Muscle layer of duodenum (tissue), 2 donors: ENCODE measurements around the gene ST3GAL2.
A peak's percentile ranks its signal among the peaks of the same experiment; 100 is the strongest.

Experiments used
- H3K27ac ChIP-seq: one replicate; pipeline ENCODE4 v1.7.0; 2013; ENCODE audit warnings: mild to moderate bottlenecking, low read length
- H3K27me3 ChIP-seq: one replicate; pipeline ENCODE4 v1.7.0; 2013; ENCODE audit warnings: low read depth, mild to moderate bottlenecking, control low read depth, low read length
- H3K36me3 ChIP-seq, 2 donors: one replicate each; pipeline ENCODE4 v1.7.0; 2013; ENCODE audit warnings: low read length in 2 of 2, control low read depth in 1 of 2, mild to moderate bottlenecking in 1 of 2; ENCODE audit not compliant: insufficient read depth in 2 of 2, control insufficient read depth in 1 of 2
- H3K4me1 ChIP-seq, 2 donors: one replicate each; pipeline ENCODE4 v1.7.0; 2013; ENCODE audit warnings: low read length in 2 of 2, mild to moderate bottlenecking in 2 of 2, control low read depth in 1 of 2, moderate library complexity in 1 of 2; ENCODE audit not compliant: insufficient read depth in 2 of 2, control insufficient read depth in 1 of 2
- H3K4me3 ChIP-seq, 2 donors: one replicate each; pipeline ENCODE4 v1.7.0; 2013; ENCODE audit warnings: low read length in 2 of 2, low read depth in 1 of 2, mild to moderate bottlenecking in 1 of 2
- H3K9me3 ChIP-seq, 2 donors: one replicate each; pipeline ENCODE4 v1.7.0; 2013; ENCODE audit warnings: low read length in 2 of 2, control low read depth in 1 of 2, mild to moderate bottlenecking in 1 of 2; ENCODE audit not compliant: control insufficient read depth in 1 of 2
- donor health status: healthy.

The ST3GAL2 gene

GRCh38 chr16:70438969-70439862 lies at the start of gene ST3GAL2:
Gene ST3GAL2, minus strand, starts transcription at chr16:70439100. Its CDS starts 40,570 bp downstream, at chr16:70398530.
- Histone ChIP-seq H3K9me3 (no peaks in the 10 kb centered on the region), H3K36me3 (peaks cover 0 to 4% of the 10 kb centered on the region in 2 donors), H3K4me1 (peaks cover 8 to 26% of the 10 kb centered on the region in 2 donors), H3K27me3 (no peaks in the 10 kb centered on the region), H3K4me3 (peak within 1 kb of the TSS; percentile 83 to 84), H3K27ac (peak within 1 kb of the TSS; percentile 60)

- H3K4me3 ChIP-seq = no peak overlapping the region
- H3K27ac ChIP-seq = no peak overlapping the region
- H3K36me3 ChIP-seq = peaks cover 36 to 39% of the 10 kb centered on the region in 2 donors
- no peaks in the 10 kb centered on the region for H3K9me3 ChIP-seq
- no peaks in the 10 kb centered on the region for H3K4me1 ChIP-seq
- H3K27me3 ChIP-seq = no peaks in the 10 kb centered on the region
These were observed 46.0 kb upstream of the ST3GAL2 start for GRCh38 chr16:70484867-70485266.

- no peak overlapping the region for H3K27ac ChIP-seq
- H3K27me3 ChIP-seq = no peaks in the 10 kb centered on the region
- no peaks in the 10 kb centered on the region for H3K9me3 ChIP-seq
- H3K4me3 ChIP-seq = no peak overlapping the region
- no peaks in the 10 kb centered on the region for H3K4me1 ChIP-seq
- peaks cover 45 to 53% of the 10 kb centered on the region in 2 donors for H3K36me3 ChIP-seq
These were observed 44.5 kb upstream of the ST3GAL2 start for GRCh38 chr16:70483426-70483825.

- peaks cover 45 to 61% of the 10 kb centered on the region in 2 donors for H3K36me3 ChIP-seq
These were observed 43.7 kb upstream of the ST3GAL2 start for GRCh38 chr16:70482624-70483023.

GRCh38 chr16:70481929-70482536 lies 43.1 kb upstream of the ST3GAL2 start:
- no peaks in the 10 kb centered on the region for H3K27me3 ChIP-seq
- H3K36me3 ChIP-seq = peaks cover 45 to 64% of the 10 kb centered on the region in 2 donors
- H3K4me3 ChIP-seq = no peak overlapping the region
- no peaks in the 10 kb centered on the region for H3K9me3 ChIP-seq
- no peaks in the 10 kb centered on the region for H3K4me1 ChIP-seq
- no peak overlapping the region for H3K27ac ChIP-seq

More at GRCh38 chr16:70482624-70483023, 43.7 kb upstream of the ST3GAL2 start:
- H3K4me3 ChIP-seq = no peak overlapping the region
- H3K27me3 ChIP-seq = no peaks in the 10 kb centered on the region
- no peaks in the 10 kb centered on the region for H3K4me1 ChIP-seq
- H3K9me3 ChIP-seq = no peaks in the 10 kb centered on the region
- H3K27ac ChIP-seq = no peak overlapping the region

GRCh38 chr16:70480127-70481105 lies 41.5 kb upstream of the ST3GAL2 start:
- no peak overlapping the region for H3K4me3 ChIP-seq
- peaks cover 0 to 4% of the 10 kb centered on the region in 2 donors for H3K4me1 ChIP-seq
- H3K36me3 ChIP-seq = peaks cover 45 to 68% of the 10 kb centered on the region in 2 donors
- H3K27me3 ChIP-seq = no peaks in the 10 kb centered on the region
- no peaks in the 10 kb centered on the region for H3K9me3 ChIP-seq
- no peak overlapping the region for H3K27ac ChIP-seq

GRCh38 chr16:70478912-70479341 lies 40.0 kb upstream of the ST3GAL2 start:
- H3K27me3 ChIP-seq = no peaks in the 10 kb centered on the region
- H3K9me3 ChIP-seq = no peaks in the 10 kb centered on the region
- H3K4me3 ChIP-seq = no peak overlapping the region
- H3K4me1 ChIP-seq = peaks cover 0 to 4% of the 10 kb centered on the region in 2 donors
- no peak overlapping the region for H3K27ac ChIP-seq
- H3K36me3 ChIP-seq = peaks cover 43 to 81% of the 10 kb centered on the region in 2 donors

- no peaks in the 10 kb centered on the region for H3K9me3 ChIP-seq
- H3K27ac ChIP-seq = no peak overlapping the region
- peaks cover 42 to 81% of the 10 kb centered on the region in 2 donors for H3K36me3 ChIP-seq
- peaks cover 0 to 4% of the 10 kb centered on the region in 2 donors for H3K4me1 ChIP-seq
- no peak overlapping the region for H3K4me3 ChIP-seq
- H3K27me3 ChIP-seq = no peaks in the 10 kb centered on the region
These were observed 39.3 kb upstream of the ST3GAL2 start for GRCh38 chr16:70478169-70478568.

GRCh38 chr16:70476272-70477020 lies 37.5 kb upstream of the ST3GAL2 start:
- peaks cover 29 to 77% of the 10 kb centered on the region in 2 donors for H3K36me3 ChIP-seq
- H3K9me3 ChIP-seq = no peaks in the 10 kb centered on the region
- H3K27ac ChIP-seq = peak overlapping the region; percentile 36
- no peaks in the 10 kb centered on the region for H3K27me3 ChIP-seq
- H3K4me3 ChIP-seq = no peak overlapping the region
- peaks cover 0 to 4% of the 10 kb centered on the region in 2 donors for H3K4me1 ChIP-seq
